Measurements from ENCODE around the gene TBL2. TPM values are rescaled to one million over a fixed set of nuclear protein-coding genes. Genes with fewer than 3 reads are reported as not detected.

The TBL2 gene
- total RNA-seq (2014; rRNA removed; shearing (Covaris generic)) (36.9 and 39.8 TPM in 2 replicates), total RNA-seq (2022) (42.8 and 47.9 TPM in 2 replicates), Bru-seq, nascent RNA (percentile 70 among the genes with signal in this experiment), BruChase-seq, experiment 1, labeled RNA remaining after a 6-hour chase (percentile 66 among the genes with signal in this experiment), BruChase-seq, experiment 2, labeled RNA remaining after a 2-hour chase (percentile 71 among the genes with signal in this experiment)
- long read RNA-seq, full-length matches to known transcripts = 81 of 113 reads
- long read RNA-seq, partial matches to known transcripts = 4 of 113 reads
- long read RNA-seq, other reads (novel, unspliced or antisense) = 28 of 113 reads

DNA sequence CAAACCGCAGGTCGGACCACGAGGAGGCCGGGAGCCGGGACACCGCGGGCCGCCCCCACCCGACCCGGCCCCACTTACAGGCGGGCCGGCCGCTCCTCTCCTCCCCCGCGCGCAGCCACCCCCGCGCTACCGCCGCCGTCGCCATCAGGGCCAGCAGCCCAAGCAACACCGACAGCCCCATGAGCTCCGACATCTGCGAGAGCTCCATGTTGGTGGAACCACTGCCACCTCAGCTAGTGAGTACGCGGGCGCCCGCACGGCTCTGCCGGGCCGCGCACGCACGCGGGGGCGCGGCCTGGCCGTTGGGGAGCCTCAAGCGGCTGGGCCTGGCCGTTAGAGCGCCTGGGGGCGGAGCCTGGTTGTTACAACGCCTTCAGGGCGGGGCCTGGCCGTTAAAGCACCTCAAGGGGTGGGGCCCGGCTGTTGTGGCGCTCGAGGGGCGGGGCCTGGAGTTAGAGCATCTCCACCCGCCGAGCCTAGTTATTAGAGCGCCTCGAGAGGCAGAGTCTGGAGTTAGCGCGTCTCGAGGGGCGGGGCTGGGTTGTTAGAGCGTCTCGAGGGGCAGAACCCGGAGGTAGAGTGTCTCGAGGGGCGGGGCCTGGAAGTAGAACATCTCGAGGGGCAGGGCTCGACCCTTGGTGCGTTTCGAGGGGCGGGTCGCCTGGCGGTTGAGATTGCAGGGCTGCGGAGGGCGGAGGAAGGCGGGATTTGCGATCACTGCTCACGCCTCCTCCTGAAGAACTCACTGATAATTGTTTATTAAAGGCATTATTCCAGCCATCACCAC is at the start of gene TBL2:
TSS of gene TBL2 (minus strand) at position 238 of the 787 bp plus-strand sequence. CDS start at position 208, 30 bp downstream.
- intact Hi-C loops (cut with micrococcal nuclease; ENCODE audit: unreplicated experiment) = loop anchor here (1.0 kb wide), 2 partner anchors 21 to 56 kb away; partner anchors contain the start of genes BAZ1B and BCL7B

DNA sequence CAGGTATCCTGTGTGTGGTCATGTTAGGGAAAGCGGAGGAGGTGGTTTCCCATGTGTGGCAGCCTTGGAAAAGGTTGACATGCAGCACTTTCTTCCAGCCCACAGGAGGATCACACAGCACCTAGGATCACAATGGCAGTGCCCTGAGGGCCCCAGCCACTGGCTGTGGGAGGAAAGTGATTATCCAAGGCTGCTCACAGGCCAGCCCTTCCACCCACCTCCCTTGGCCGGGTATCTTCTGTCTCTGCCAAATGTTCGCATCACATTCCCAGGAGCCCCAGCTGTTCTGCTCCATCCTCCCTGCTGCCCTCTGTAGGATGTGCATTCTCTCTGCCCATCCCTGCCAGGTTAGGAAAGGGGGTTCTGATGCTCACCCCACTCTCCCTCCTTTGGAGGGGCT is 48.4 kb upstream of the TBL2 start:
- intact Hi-C loops (cut with micrococcal nuclease; ENCODE audit: unreplicated experiment) = no loop called here
- Histone ChIP-seq H3K79me2 (ENCODE audit: insufficient read depth, low read depth, low read length) (no peaks in the 10 kb centered on the region), H3K4me2 (ENCODE audit: low read length) (no peak overlapping the region), H3K36me3 (ENCODE audit: insufficient read depth, low read length) (no peaks in the 10 kb centered on the region), H3K9me2 (ENCODE audit: insufficient read depth, low read length) (no peaks in the 10 kb centered on the region), H3K27ac (ENCODE audit: low read depth, low read length, poor library complexity, severe bottlenecking) (no peak overlapping the region), H3K4me3 (ENCODE audit: low read depth, low read length, poor library complexity, severe bottlenecking) (no peak overlapping the region), H4K20me1 (ENCODE audit: insufficient read depth, low read length) (no peaks in the 10 kb centered on the region), H2AFZ (ENCODE audit: low read length) (no peak overlapping the region), H3K9me3 (ENCODE audit: low read length) (no peaks in the 10 kb centered on the region), H3K4me1 (ENCODE audit: insufficient read depth, low read length, poor library complexity, severe bottlenecking) (no peaks in the 10 kb centered on the region)
- ChIA-PET CTCF (ENCODE audit: unreplicated experiment) (no interaction called here), POLR2A (no interaction called here)
- TF ChIP-seq EZH2phosphoT487 (IDR thresholded peaks at IDR 0.05; ENCODE audit: borderline replicate concordance, low read depth, low read length) (no peak), CTCF (conservative IDR thresholded peaks at IDR 0.05; ENCODE audit: low read length) (no peak)
- no TSS peak for BruUV-seq (replicated peaks)
- no peak for DNase-seq (ENCODE audit: low spot score)

More for the DNA sequence above, at the start of gene TBL2:
- Histone ChIP-seq H3K4me1 (ENCODE audit: insufficient read depth, low read length, poor library complexity, severe bottlenecking) (peaks cover 26% of the 10 kb centered on the region), H3K4me3 (ENCODE audit: low read depth, low read length, poor library complexity, severe bottlenecking) (peak within 1 kb of the TSS; percentile 96), H4K20me1 (ENCODE audit: insufficient read depth, low read length) (no peaks in the 10 kb centered on the region; the same call in none of the 2 replicates), H3K9me3 (ENCODE audit: low read length) (no peaks in the 10 kb centered on the region), H3K79me2 (ENCODE audit: insufficient read depth, low read depth, low read length) (peaks cover 20% of the 10 kb centered on the region), H3K27ac (ENCODE audit: low read depth, low read length, poor library complexity, severe bottlenecking) (peak within 1 kb of the TSS; percentile 82), H3K4me2 (ENCODE audit: low read length) (peak within 1 kb of the TSS; percentile 100), H2AFZ (ENCODE audit: low read length) (peak within 1 kb of the TSS; percentile 99), H3K9me2 (ENCODE audit: insufficient read depth, low read length) (no peaks in the 10 kb centered on the region), H3K36me3 (ENCODE audit: insufficient read depth, low read length) (peaks cover 21% of the 10 kb centered on the region)
- BruUV-seq (replicated peaks) = no TSS peak
- POLR2A ChIA-PET = interaction anchor here (0.6 to 2.5 kb wide), 8 partner anchors 11 to 264 kb away, joined by 3 to 6 read pairs (median 4); partner anchors contain the start of genes ABHD11, BAZ1B and METTL27
- DNase-seq (ENCODE audit: low spot score) = peak; percentile 100
- TF ChIP-seq EZH2phosphoT487 (IDR thresholded peaks at IDR 0.05; ENCODE audit: borderline replicate concordance, low read depth, low read length) (no peak), CTCF (conservative IDR thresholded peaks at IDR 0.05; ENCODE audit: low read length) (0 out of 2 replicates have a peak, but pooled peaks have one; percentile 25)
- CTCF ChIA-PET (ENCODE audit: unreplicated experiment) = interaction anchor here (0.5 to 0.6 kb wide), 5 partner anchors 93 to 749 kb away, joined by 3 to 9 read pairs (median 3); no protein-coding TSS in a partner anchor

All from OCI-LY7 (cell line).